ENCODE results near the gene HAL.

DNA sequence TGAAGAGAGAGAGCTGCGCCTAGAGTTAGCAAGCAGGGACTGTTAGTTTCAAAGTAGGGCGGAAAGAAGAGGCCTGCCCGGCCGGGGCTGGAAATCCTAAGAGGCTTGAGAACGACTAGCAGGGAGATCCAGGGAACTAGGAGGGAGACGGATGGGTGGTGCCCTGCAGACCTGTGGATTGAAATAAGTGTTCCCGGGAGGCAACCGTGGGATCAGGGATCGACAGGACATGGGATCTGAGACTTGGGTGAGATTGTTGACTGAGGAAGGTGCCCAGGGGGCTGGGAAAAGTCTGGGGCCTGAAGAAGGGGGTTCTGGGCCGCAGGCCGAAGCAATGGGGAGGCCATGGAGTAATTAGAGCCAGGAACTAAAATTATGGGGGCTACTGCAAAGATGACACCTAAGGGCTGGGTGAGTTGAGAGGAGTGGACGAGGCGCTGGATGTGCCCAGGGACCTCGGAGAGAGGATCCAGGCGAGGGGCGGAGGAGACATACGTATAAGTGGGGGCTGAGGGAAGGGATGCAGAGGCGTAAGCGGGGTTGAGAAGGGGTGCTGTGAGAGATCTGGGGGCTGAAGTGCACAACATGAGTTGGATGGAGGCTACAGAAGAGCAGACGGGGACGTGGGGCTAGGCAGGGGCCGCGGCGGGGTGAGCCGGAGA, 38.6 kb upstream of the HAL start:
- TF ChIP-seq, protein P1, sequence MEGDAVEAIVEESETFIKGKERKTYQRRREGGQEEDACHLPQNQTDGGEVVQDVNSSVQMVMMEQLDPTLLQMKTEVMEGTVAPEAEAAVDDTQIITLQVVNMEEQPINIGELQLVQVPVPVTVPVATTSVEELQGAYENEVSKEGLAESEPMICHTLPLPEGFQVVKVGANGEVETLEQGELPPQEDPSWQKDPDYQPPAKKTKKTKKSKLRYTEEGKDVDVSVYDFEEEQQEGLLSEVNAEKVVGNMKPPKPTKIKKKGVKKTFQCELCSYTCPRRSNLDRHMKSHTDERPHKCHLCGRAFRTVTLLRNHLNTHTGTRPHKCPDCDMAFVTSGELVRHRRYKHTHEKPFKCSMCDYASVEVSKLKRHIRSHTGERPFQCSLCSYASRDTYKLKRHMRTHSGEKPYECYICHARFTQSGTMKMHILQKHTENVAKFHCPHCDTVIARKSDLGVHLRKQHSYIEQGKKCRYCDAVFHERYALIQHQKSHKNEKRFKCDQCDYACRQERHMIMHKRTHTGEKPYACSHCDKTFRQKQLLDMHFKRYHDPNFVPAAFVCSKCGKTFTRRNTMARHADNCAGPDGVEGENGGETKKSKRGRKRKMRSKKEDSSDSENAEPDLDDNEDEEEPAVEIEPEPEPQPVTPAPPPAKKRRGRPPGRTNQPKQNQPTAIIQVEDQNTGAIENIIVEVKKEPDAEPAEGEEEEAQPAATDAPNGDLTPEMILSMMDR (IDR thresholded peaks at IDR 0.05), result no peak
- no peak for TF ChIP-seq POLR2A (IDR thresholded peaks at IDR 0.05)
